SK-N-SH treated with all-trans-retinoic acid at 6 μM for 48 hours (cell line): ENCODE measurements around the gene DAB1.

Experiments
- ATAC-seq: fragments of 200-7000 bp; cut with Tn5 transposase; 3 replicates; pipeline ENCODE4 v1.9.1; 2020; ENCODE audit warnings: mild to moderate bottlenecking, moderate library complexity
- ARNTL ChIP-seq: fragments of 450-650 bp; formaldehyde crosslinking; IDR thresholded peaks from 2 replicates; pipeline ENCODE4 v1.5.0; 2020; ENCODE audit warnings: low read depth, mild to moderate bottlenecking, moderate library complexity, borderline replicate concordance
- BACH2 ChIP-seq: fragments of 250-450 bp; sonication (Bioruptor Pico); IDR thresholded peaks from 2 replicates; pipeline ENCODE4 v1.9.0; 2021; ENCODE audit warnings: mild to moderate bottlenecking, borderline replicate concordance
- CREB5 ChIP-seq: fragments of 250-450 bp; sonication (Bioruptor Pico); IDR thresholded peaks from 2 replicates; pipeline ENCODE4 v1.5.1; 2020; ENCODE audit warnings: low read depth, mild to moderate bottlenecking, moderate library complexity
- CSDC2 ChIP-seq: fragments of 250-450 bp; sonication (Bioruptor Pico); IDR thresholded peaks from 2 replicates; pipeline ENCODE4 v1.5.0; 2020; ENCODE audit warnings: mild to moderate bottlenecking, moderate library complexity
- CSRNP3 ChIP-seq: fragments of 250-450 bp; sonication (Bioruptor Pico); IDR thresholded peaks from 2 replicates; pipeline ENCODE4 v1.5.1; 2021; ENCODE audit warnings: mild to moderate bottlenecking, moderate library complexity
- ESRRG ChIP-seq: fragments of 250-450 bp; sonication (Bioruptor Pico); IDR thresholded peaks from 2 replicates; pipeline ENCODE4 v1.6.1; 2021; ENCODE audit warnings: mild to moderate bottlenecking
- ISL1 ChIP-seq: fragments of 250-450 bp; sonication (Bioruptor Pico); IDR thresholded peaks from 2 replicates; pipeline ENCODE4 v2.1.2; 2022; ENCODE audit warnings: mild to moderate bottlenecking, moderate library complexity
- OSR1 ChIP-seq: fragments of 250-450 bp; sonication (Bioruptor Pico); IDR thresholded peaks from 2 replicates; pipeline ENCODE4 v1.8.0; 2022; ENCODE audit warnings: moderate library complexity, mild to moderate bottlenecking, inconsistent platforms
- POU6F1 ChIP-seq: fragments of 250-450 bp; sonication (Bioruptor Pico); IDR thresholded peaks from 2 replicates; pipeline ENCODE4 v1.8.0; 2021; ENCODE audit warnings: low read depth, mild to moderate bottlenecking, moderate library complexity, borderline replicate concordance
- RARB ChIP-seq: fragments of 250-450 bp; sonication (Bioruptor Pico); IDR thresholded peaks from 2 replicates; pipeline ENCODE4 v1.8.0; 2021; ENCODE audit warnings: mild to moderate bottlenecking, moderate library complexity
- SNAI2 ChIP-seq: fragments of 250-450 bp; sonication (Bioruptor Pico); IDR thresholded peaks from 2 replicates; pipeline ENCODE4 v1.5.0; 2020; ENCODE audit warnings: mild to moderate bottlenecking, moderate library complexity
- TCF4 ChIP-seq: fragments of 250-450 bp; sonication (Bioruptor Pico); IDR thresholded peaks from 2 replicates; pipeline ENCODE4 v1.8.0; 2021; ENCODE audit warnings: mild to moderate bottlenecking, moderate library complexity, borderline replicate concordance
- TOX ChIP-seq: fragments of 250-450 bp; sonication (Bioruptor Pico); IDR thresholded peaks from 2 replicates; pipeline ENCODE4 v1.8.0; 2021; ENCODE audit warnings: mild to moderate bottlenecking, moderate library complexity, borderline replicate concordance
- TSHZ2 ChIP-seq: fragments of 250-450 bp; sonication (Bioruptor Pico); IDR thresholded peaks from 2 replicates; pipeline ENCODE4 v1.5.0; 2020; ENCODE audit warnings: mild to moderate bottlenecking, moderate library complexity
- ZC3H10 ChIP-seq: fragments of 250-450 bp; sonication (Bioruptor Pico); IDR thresholded peaks from 2 replicates; pipeline ENCODE4 v1.5.1; 2021; ENCODE audit warnings: mild to moderate bottlenecking, moderate library complexity
- ZFP30 ChIP-seq: fragments of 450-650 bp; formaldehyde crosslinking; IDR thresholded peaks from 2 replicates; pipeline ENCODE4 v1.5.0; 2022; ENCODE audit warnings: mild to moderate bottlenecking, moderate library complexity
- ZNF565 ChIP-seq: fragments of 450-650 bp; formaldehyde crosslinking; conservative IDR thresholded peaks from 2 replicates; pipeline ENCODE4 v1.5.0; 2020; ENCODE audit warnings: low read depth, mild to moderate bottlenecking, moderate library complexity
- ZNF70 ChIP-seq: fragments of 450-650 bp; formaldehyde crosslinking; IDR thresholded peaks from 2 replicates; pipeline ENCODE4 v1.5.0; 2020; ENCODE audit warnings: mild to moderate bottlenecking, moderate library complexity
- ZNF8 ChIP-seq: fragments of 450-650 bp; formaldehyde crosslinking; IDR thresholded peaks from 2 replicates; pipeline ENCODE4 v1.5.0; 2020; ENCODE audit warnings: mild to moderate bottlenecking, moderate library complexity
- TF ChIP-seq, protein P1 (sequence below): fragments of 250-450 bp; sonication (Bioruptor Pico); IDR thresholded peaks from 2 replicates; pipeline ENCODE4 v1.8.0; 2020; ENCODE audit warnings: mild to moderate bottlenecking, moderate library complexity, borderline replicate concordance

DAB1 gene

DNA sequence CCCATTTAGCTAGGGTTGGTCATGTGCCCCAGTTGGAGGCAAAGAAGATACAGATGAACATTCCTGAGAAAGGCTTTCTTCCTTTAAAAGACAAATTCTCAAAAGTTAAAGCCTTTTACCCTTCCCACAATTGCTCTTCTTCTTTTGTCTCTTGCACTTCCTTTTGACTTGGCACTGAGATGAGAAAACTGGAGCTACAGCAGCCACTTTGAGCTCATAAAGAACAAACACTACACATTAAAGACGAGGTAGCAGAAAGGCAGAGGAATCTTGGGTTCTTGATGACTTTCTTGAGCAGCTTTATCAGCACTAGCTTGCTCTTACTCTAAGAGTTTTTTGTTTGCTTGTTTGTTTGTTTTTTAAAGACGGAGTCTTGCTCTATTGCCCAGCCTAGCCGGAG lies 92.2 kb downstream of the DAB1 start (continued):
- TF ChIP-seq POU6F1 (CRISPR knock-in tag) (no peak), ZFP30 (no peak), ZNF8 (CRISPR knock-in tag) (no peak)
- TF ChIP-seq, all 23 proteins: peak for 0

GRCh38 chr1:57329937-57330336 lies 93.9 kb downstream of the DAB1 start:
- TF ChIP-seq ZNF70 (peak; percentile 89), ZNF8 (CRISPR knock-in tag) (no peak)
- peak; percentile 44; the same call in 2 of the 3 replicates for ATAC-seq

DNA sequence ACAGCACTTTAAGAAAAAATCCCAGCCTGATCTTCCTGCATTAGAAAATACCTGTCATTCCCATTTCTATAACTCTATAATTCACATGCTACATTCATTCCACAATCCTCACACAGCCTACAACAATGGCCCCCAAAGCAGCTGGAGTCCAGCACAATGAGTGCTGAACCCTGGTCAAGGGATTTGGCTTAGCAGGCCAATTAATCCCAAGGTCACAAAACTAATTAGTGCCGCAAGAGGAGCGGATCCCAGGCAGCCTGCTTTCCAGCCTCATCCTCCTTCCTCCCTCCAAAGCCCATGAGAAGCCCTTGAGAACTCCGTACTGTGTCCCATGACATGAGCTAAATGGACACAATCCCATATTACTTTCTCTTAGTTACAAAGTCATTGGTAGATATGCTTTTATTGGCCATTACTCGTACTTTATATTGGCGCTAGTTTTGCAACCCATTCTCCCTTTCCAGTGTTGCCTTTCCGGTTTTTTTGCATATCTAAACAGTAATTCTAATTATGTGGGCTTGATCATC lies 94.8 kb downstream of the DAB1 start:
- no peak for ATAC-seq
- no peak for TF ChIP-seq CSRNP3
- no peak for TF ChIP-seq BACH2 (CRISPR knock-in tag)

DNA sequence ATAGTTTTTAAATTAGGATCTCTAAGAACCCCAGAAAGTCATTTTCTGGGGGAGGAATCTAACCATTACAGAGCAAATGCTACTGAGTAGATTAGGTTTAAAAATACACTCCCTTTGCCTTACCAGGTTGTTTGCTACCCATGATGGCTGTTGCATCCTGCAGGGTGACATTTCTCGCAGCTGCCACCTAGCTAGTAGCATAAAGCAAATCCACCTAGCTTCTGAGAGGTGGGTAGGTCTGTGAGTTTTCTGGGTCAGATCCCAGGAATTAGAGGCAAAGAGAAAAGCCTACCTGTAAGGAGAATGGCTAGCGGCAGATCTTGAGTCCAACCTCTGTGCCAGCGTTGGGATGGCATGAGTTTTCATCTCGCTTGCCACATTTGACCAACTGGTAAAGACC lies 95.9 kb downstream of the DAB1 start:
- ATAC-seq: no peak
- TF ChIP-seq OSR1 (CRISPR knock-in tag) (no peak), TCF4 (CRISPR knock-in tag) (no peak), BACH2 (CRISPR knock-in tag) (no peak), TOX (CRISPR knock-in tag) (no peak)
- TF ChIP-seq, protein P1, sequence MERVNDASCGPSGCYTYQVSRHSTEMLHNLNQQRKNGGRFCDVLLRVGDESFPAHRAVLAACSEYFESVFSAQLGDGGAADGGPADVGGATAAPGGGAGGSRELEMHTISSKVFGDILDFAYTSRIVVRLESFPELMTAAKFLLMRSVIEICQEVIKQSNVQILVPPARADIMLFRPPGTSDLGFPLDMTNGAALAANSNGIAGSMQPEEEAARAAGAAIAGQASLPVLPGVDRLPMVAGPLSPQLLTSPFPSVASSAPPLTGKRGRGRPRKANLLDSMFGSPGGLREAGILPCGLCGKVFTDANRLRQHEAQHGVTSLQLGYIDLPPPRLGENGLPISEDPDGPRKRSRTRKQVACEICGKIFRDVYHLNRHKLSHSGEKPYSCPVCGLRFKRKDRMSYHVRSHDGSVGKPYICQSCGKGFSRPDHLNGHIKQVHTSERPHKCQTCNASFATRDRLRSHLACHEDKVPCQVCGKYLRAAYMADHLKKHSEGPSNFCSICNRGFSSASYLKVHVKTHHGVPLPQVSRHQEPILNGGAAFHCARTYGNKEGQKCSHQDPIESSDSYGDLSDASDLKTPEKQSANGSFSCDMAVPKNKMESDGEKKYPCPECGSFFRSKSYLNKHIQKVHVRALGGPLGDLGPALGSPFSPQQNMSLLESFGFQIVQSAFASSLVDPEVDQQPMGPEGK: no peak

GRCh38 chr1:57327336-57327735 lies 96.5 kb downstream of the DAB1 start:
- no peak for ATAC-seq
- TF ChIP-seq POU6F1 (CRISPR knock-in tag): no peak
- TF ChIP-seq CSDC2 (CRISPR knock-in tag): no peak
- no peak for TF ChIP-seq BACH2 (CRISPR knock-in tag)
- TF ChIP-seq ESRRG: no peak
- no peak for TF ChIP-seq ZC3H10 (CRISPR knock-in tag)
- TF ChIP-seq ISL1 (CRISPR knock-in tag): no peak
- TF ChIP-seq, protein P1: no peak
- TF ChIP-seq ZNF8 (CRISPR knock-in tag): no peak
- no peak for TF ChIP-seq SNAI2
- TF ChIP-seq ZFP30: no peak
- TF ChIP-seq ZNF70: no peak
- TF ChIP-seq TSHZ2 (CRISPR knock-in tag): no peak
- TF ChIP-seq ZNF565: no peak
- no peak for TF ChIP-seq RARB (CRISPR knock-in tag)
- no peak for TF ChIP-seq OSR1 (CRISPR knock-in tag)
- no peak for TF ChIP-seq ARNTL (CRISPR knock-in tag)
- no peak for TF ChIP-seq TOX (CRISPR knock-in tag)
- no peak for TF ChIP-seq CREB5
- TF ChIP-seq TCF4 (CRISPR knock-in tag): no peak
